Measurements from ENCODE around the gene PTPRN2.
"Not testable (repeated sequence)": the region's sequence is repeated elsewhere in the genome, so short reads cannot be mapped to it uniquely, and the experiment has no call there.

Gene PTPRN2

GRCh38 chr7:158299607-158300006, 288.0 kb downstream of the PTPRN2 start:
- DNase-seq (ENCODE audit: low read depth), result no peak

DNA sequence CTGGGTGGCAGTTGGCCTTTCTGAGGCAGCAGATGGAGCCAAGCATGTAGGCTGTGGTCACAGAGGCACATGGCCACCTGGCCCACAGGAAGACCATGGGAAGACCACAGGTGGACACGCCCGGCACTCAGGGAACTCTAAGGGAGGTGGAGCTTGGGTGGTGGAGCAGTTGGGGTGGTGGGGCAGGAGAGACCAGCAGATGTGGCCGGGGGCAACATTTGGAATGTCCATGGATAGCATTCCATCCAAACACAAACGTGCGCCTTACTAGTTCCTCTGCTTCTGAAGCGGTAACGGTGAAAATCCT, 290.9 kb downstream of the PTPRN2 start:
- DNase-seq (ENCODE audit: low read depth), result no peak

GRCh38 chr7:158295966-158296797, 291.4 kb downstream of the PTPRN2 start:
- DNase-seq (ENCODE audit: low read depth), result no peak

DNA sequence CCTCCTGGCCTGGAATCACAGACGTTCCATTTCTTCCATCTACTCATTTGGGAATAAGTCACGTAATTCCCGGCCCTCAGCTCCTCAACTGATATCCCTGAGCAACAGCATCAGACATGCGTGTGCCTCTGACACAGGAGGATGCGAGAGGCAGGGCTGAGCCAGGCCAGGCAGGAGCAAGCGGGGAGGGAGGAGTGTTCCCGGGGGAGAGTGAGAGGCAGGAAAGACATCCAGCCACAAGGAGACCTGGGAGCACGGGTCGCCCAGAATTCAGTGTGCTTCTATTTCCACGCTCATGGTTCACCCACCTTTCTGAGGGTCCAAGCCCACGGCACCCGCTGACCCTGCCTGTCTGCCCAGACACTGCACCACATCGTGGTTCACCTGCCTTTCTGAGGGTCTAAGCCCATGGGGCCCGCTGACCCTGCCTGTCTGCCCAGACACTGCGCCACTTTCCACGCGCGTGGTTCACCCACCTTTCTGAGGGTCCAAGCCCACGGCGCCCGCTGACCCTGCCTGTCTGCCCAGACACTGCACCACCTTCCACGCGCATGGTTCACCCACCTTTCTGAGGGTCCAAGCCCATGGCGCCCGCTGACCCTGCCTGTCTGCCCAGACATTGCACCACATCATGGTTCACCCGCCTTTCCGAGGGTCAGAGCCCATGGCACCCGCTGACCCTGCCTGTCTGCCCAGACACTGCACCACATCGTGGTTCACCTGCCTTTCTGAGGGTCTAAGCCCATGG, 293.0 kb downstream of the PTPRN2 start:
- not testable (repeated sequence) for DNase-seq (ENCODE audit: low read depth)

DNA sequence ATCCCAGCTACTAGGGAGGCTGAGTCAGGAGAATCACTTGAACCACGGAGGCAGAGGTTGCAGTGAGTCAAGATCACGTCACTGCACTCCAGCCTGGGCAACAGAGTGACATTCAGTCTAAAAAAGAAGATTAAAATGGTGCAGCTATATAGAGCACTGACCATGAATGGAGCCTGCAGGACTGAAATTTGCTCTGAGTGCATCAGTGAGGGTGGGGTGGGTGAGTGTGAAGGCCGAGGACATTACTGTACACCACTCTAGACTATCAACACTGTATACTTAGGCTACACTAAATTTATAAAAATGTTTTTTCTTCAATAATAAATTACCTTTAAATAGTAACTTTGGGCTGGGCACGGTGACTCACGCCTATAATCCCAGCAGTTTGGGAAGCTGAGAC, 294.7 kb downstream of the PTPRN2 start:
- DNase-seq (ENCODE audit: low read depth), result no peak

GRCh38 chr7:158291998-158292397, 295.6 kb downstream of the PTPRN2 start:
- no peak for DNase-seq (ENCODE audit: low read depth)

DNA sequence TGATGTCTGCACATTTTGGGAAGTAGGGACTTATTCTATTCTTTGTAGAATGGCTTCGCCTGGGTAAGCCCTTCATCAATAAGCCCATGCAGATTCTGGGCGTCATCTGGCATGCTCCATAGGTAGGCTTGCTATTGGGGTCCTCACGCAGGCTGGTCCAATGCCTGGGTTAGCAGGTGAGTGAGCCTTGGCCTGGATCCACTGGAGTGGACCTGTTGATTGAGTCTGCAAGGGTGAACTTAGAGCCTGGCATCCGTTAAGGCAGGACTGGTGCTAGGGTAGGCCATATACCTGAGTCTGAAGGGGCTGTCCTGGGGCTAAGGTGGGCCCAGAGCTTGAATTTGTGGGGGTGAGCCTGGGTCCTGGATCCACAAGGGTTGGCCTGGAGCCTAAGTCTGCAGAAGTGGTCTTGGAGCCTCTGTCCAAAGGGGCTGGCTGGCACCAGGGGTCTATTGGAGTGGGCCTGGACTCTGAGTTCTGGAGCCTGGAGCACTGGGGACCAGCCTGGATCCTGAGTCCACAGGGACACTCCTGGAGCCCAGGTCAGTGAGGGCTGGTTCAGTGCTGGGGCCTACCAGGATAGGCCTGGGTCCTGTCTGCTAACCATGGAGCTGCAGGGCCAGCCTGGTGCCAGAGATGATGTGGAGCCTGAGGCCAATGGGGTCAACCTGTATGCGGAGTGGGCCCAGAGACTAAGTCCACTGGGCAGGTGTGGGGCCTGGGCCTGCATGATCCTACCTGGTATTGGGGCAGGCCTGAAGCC, 297.7 kb downstream of the PTPRN2 start:
- DNase-seq (ENCODE audit: low read depth), result no peak

- no peak for DNase-seq (ENCODE audit: low read depth)
Measured at GRCh38 chr7:158289231-158289630, 298.4 kb downstream of the PTPRN2 start.

DNA sequence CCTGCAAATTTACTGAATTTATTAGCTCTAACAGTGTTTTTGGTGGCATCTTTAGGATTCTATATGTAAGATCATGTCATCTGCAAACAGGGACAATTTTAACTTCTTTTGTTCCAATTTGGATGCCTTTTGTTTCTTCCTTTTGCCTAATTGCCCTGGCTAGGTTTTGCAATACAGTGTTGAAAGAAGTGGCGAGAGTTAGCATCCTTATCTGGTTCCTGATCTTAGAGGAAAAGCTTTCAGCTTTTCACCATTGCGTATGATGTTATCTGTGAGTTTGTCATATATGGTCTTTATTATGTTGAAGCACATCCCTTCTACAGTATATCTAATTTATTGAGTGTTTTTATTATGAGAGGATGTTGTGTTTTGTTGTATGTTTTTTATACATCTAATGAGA, 301.4 kb downstream of the PTPRN2 start:
- DNase-seq (ENCODE audit: low read depth), result no peak

DNA sequence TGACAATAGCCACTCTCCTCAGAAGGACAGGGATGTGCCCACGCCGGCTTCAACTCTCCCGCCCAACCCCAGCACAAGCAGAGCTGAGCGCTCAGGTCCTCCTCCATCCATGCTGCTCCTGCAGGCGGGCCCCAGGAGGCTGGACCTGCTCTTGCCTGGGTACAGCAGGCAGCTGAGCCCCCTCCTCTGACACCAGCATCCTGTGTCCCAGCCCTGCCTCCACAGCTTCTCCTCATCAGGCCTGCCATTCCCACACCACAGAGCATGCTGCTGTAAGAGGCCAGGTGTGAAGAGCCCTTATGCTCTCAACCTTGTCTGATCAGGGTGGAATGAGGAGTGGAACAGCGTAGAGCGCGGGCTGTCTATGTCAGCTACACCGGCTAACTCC, 302.2 kb downstream of the PTPRN2 start:
- DNase-seq (ENCODE audit: low read depth), result no peak

DNA sequence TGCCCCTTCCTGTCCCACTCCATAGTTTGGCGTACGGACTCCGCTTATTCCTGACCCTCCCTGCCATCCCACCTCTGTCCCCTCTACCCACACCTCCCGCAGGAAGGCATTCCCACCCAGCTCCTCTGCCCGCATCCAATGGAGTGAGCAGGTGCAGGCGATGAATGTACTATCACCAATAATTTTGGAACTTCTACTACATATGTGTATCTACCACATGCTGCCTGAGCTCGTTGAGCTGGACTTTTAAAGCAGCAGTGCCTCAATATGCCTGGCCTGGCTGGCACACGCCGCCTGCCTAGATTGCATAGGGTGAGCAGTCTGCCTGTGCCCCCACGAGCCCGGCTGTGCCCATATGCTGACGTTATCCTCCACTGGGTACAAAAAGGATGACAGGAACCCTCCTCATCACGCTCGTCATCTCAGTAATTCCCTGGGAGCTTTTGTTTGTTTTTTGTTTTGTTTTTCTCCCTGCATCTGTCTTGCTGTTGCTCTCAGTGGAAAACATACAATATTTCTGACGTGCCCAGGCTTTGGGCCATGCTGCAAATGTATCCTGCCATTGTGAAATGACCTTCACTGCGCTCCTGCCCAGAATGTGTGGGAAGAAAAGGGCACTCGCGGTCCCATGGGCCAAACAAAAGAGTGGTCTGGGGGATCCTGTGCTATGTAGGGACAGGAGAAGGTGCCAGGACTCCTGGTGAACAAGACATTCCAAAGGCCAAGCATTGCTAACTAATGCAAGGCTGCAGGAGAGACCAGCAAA, 302.8 kb downstream of the PTPRN2 start:
- no peak for DNase-seq (ENCODE audit: low read depth)

- DNase-seq (ENCODE audit: low read depth), result no peak
Measured at GRCh38 chr7:158284121-158284520, 303.5 kb downstream of the PTPRN2 start.

GRCh38 chr7:158283016-158283974, 304.3 kb downstream of the PTPRN2 start:
- DNase-seq (ENCODE audit: low read depth), result no peak

DNA sequence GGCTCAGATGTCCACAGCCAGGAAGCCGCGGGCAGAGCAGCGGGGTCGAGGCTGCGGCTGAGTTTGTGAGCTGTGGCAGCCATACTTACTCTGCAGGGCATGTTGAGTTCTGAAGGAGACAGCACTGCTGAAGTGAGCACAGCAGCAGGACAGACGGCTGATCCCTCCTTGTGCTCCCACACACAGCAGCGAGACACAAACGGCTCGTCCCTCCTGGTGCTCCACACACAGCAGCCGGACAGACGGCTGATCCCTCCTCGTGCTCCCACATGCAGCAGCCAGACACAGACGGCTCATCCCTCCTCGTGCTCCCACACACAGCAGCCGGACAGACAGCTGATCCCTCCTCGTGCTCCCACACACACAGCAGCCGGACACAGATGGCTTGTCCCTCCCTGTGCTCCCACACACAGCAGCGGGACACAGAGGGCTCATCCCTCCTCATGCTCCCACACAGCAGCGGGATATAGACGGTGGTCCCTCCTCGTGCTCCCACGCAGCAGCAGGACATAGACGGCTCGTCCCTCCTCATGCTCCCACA, 305.1 kb downstream of the PTPRN2 start:
- DNase-seq (ENCODE audit: low read depth), result no peak

DNA sequence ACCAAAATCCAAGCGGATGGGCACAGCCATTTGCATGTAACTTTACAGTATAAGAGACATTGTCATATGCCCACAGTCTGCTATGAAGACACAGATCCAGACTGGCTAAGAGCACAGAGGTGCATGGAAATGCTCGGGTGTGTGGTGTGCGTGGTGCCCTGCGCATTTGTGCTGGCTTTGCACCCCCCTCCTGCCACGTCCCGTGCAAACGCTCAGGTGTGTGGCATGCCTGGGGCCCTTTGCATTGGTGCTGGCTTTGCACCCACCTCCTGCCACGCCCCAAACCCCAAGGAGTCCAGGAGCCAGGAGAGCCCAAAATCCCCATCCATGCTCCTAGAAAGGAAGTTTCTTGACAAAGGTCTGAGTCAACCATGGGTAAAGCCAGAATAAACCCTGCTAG, 306.2 kb downstream of the PTPRN2 start:
- no peak for DNase-seq (ENCODE audit: low read depth)

DNA sequence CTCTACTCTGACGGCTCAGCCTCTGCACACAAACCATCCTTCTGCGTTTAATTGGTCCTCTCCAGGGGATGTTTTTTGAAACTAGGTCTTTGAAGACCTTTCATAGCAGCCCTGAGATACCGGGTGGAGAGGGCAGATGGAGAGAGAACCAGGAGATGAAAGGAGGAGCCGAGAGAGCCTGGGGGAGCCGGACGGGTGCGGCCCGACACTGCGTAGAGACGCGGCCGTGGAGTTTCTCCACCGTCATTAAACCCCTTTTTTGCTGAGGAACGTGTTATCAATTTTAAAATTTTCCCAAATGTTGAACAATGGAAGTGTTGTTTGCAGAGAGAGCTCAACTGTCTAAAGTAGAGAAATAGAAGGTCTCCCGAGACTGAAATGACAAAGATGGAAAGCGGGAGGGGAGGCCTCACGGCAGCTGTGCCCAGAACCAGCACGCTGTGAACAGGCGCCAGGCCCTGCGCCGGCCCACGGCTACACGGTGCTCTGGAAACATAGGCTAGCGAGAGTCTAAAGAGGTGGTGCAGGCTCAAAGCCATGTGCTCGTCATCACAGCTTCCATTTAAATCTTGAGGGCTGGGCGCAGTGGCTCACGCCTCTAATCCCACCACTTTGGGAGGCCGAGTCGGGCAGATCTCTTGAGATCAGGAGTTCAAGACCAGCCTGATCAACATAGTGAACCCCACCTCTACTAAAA, 307.0 kb downstream of the PTPRN2 start:
- no peak for DNase-seq (ENCODE audit: low read depth)

DNA sequence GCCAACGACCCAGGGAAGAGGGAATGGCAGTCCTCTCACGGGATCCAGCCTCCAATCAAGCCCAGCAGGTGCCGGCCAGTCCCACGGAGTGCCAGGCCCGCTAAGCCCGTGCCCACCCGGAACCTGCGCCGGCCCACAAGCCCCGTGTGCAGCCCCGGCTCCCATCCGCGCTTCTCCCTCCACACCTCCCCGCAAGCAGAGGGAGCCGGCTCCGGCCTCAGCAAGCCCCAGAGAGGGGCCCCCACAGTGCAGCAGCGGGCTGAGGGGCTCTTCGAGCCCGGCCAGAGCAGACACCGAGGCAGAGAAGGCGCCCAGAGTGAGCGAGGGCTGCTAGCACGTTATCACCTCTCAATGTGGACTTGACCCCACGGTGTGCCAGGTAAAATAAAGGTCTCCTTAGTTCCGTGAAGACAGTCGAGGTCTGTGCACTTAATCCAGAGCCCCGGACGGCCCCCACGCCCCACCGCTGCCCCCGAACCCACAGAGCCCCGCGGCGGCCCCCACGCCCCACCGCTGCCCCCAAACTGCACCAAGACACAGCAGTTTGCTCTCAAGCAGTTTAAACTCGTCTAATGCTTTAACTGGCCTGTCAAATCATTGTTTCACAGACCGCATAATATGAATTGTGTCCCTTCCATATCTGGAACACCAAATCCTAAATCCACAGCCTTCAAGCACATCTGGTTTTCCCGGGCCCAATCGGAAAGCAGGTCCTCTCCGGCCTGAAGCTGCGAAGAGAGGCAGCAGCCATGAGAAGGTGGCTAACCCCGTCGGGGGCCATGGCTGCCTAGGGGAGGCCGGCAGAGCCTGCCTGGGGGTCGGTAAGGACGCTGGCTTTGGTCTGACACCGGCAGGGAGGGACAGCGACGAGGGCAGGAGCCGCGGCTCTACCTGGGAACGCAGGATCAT, 307.8 kb downstream of the PTPRN2 start:
- DNase-seq (ENCODE audit: low read depth), result no peak

GRCh38 chr7:158278745-158279320, 308.8 kb downstream of the PTPRN2 start:
- DNase-seq (ENCODE audit: low read depth), result no peak

Data from stimulated activated CD4-positive, alpha-beta T cell treated with anti-CD3 and anti-CD28 coated beads, Interleukin-2, amount 100 ng/mL, for 4 hours (primary cell).